Measurements from ENCODE around the gene SPACA4. TPM values are rescaled to one million over a fixed set of nuclear protein-coding genes. Genes with fewer than 3 reads are reported as not detected.

Gene SPACA4
- total RNA-seq, 2 donors from 2014 or later: not detected

DNA sequence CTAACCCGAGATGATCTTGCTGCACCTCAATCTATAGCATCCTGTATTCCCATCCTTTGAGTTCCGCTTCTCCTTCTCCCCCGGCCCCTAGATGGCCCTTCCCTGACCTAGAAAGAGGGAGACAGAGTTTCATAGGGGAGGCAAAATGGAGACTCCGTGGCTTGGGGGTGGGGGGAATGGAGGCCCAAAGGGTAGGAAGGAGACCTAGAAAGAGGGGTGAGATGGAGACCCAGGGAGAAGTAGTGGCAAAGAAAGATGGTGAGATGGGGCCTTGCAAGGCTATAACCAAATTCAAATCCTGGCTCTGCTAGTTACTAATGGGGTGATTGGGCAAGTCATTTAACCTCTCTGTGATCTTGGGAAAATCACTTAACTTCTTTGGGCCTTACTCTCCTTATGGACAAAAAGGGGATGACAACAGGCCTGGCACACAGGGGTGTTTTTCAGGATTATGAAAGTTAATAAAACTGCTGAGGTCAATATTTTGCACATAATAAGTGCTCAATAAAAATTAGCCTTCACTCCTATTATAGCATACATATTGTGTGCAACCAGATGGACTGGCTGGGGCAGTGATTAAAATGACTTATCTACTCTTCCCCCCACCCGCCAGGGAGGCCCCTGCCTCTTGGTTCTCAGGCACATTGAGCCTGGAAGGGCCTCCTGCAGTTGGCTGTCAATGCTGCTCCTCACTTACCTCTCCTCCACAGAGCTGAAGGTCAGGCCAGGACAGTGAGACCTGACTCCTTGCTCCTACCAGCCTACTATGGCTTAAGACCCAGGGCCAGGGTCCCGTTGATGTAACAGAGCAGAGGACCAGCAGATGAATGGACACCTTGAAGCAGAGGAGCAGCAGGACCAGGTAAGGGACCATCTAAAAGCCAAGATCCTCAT, 13.4 kb downstream of the SPACA4 start:
- peak overlapping the region; percentile 100 for H3K27ac Mint-ChIP-seq
- ATAC-seq (replicated peaks): no peak
- no peaks in the 10 kb centered on the region for H3K27me3 Mint-ChIP-seq
- H3K9me3 Mint-ChIP-seq: no peaks in the 10 kb centered on the region
- peak overlapping the region; percentile 99 for H3K4me3 Mint-ChIP-seq
- H3K4me1 Mint-ChIP-seq: peaks cover 16% of the 10 kb centered on the region
- H3K36me3 Mint-ChIP-seq (ENCODE audit: low read depth): peaks cover 87% of the 10 kb centered on the region

DNA sequence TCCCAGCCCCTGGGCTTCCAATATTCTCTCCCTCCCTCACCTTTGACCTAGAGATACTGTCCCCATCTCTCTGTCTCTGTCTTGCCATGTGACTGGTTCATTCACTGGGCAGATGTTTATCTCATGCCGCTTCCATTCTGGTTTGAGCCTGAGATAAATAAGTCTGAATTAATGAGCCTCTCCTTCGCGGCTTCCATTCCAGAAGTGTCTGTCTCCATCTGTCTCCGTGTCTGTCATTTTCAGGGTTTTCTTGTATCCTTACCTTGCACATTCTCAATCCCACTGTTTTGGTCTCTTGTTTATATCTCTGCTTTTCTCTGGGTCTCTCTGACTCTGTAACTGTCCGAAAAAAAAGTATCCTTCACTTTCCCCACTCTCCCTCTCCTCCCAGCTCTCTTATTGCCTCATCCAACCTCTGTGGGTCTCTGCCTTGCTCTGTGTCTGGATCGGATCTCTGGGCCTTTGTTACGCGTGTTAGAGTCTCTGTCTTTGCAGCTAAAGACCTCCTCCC, 17.1 kb downstream of the SPACA4 start:
- no peaks in the 10 kb centered on the region for H3K27me3 Mint-ChIP-seq
- peak overlapping the region; percentile 83 for H3K4me3 Mint-ChIP-seq
- peaks cover 60% of the 10 kb centered on the region for H3K36me3 Mint-ChIP-seq (ENCODE audit: low read depth)
- ATAC-seq (replicated peaks): no peak
- H3K4me1 Mint-ChIP-seq: peaks cover 16% of the 10 kb centered on the region
- peak overlapping the region; percentile 92 for H3K27ac Mint-ChIP-seq
- H3K9me3 Mint-ChIP-seq: no peaks in the 10 kb centered on the region

DNA sequence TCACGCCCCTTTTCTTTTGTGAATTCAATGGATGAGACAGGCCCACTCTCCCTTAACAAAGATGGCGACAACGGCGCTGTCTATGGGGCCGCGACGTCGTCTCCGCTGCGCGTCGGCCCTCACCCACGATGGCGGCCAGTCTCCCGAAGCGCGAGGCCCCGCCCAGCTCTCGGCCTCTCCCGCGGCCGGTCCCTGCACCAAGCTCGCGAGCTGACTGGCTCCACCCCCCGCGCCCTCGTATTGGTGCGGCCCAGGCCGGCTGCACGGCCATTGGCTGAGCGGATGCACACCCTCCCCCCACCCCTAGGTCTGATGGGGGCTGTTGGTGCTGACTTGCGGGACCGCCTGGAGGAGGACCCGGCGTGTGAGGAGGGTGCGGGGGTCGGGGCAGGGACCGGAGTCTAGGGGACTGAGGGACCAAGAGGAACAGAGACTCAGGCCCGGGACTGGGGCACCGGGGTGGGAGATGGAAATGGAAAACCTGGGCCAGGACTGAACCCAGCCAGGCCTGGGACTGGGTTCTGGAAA, 17.6 kb downstream of the SPACA4 start:
- Mint-ChIP-seq H3K27me3 (no peaks in the 10 kb centered on the region), H3K27ac (peak overlapping the region; percentile 92), H3K4me1 (peaks cover 16% of the 10 kb centered on the region), H3K4me3 (peak overlapping the region; percentile 83), H3K9me3 (no peaks in the 10 kb centered on the region), H3K36me3 (ENCODE audit: low read depth) (peaks cover 59% of the 10 kb centered on the region)
- ATAC-seq (replicated peaks): peak; percentile 88

DNA sequence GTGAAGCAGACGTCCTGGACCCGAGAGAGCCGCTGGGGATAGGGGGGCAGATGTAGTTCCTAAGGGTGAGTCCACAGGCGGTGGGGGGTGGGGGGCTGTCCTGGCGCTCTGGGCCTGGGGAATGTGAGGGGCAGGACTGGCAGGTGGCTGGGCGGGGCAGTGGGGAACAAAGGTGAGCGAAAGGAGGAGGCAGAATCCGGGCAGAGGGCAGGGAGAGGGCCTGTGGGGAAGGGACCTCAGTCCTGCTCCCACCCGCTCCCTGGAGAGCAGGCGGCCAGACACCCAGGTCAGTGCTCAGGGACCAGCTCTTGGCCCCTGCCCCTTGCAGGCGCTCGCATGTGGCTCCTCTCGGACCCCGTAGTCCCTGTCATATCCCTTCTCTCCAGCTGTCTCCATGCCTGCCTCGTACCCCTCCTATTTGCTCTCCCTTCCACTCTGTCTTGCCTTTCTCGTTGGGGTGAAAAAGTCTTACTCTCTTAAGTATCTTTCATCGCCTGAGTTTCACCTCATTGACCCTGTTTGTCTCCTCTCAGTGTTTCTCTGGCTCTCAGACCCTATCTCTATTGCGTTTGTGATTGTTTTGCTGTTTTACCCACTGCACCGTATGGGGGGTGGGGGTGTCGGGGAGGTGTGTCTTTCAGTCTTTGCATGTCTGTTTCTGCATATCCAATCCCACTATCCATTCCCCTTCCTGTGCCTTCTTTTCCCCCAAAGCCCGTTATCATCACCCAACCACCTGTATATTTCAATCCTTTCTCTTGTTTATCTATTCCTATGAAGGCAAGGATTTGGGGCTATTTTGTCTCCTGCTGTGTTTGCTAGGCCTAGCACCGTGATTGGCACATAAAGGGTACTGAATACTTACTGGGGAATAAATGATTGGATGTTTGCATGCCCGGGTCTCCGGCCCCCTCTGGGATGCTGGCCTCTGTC, 18.5 kb downstream of the SPACA4 start:
- peaks cover 50% of the 10 kb centered on the region for H3K36me3 Mint-ChIP-seq (ENCODE audit: low read depth)
- no peak for ATAC-seq (replicated peaks)
- H3K4me1 Mint-ChIP-seq: peaks cover 11% of the 10 kb centered on the region
- H3K27ac Mint-ChIP-seq: peak overlapping the region; percentile 1
- H3K4me3 Mint-ChIP-seq: peak overlapping the region; percentile 83
- no peaks in the 10 kb centered on the region for H3K27me3 Mint-ChIP-seq
- no peaks in the 10 kb centered on the region for H3K9me3 Mint-ChIP-seq

DNA sequence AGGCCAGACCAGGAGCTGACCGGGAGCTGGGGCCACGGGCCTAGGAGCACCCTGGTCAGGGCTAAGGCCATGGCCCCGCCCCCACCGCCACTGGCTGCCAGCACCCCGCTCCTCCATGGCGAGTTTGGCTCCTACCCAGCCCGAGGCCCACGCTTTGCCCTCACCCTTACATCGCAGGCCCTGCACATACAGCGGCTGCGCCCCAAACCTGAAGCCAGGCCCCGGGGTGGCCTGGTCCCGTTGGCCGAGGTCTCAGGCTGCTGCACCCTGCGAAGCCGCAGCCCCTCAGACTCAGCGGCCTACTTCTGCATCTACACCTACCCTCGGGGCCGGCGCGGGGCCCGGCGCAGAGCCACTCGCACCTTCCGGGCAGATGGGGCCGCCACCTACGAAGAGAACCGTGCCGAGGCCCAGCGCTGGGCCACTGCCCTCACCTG, 19.4 kb downstream of the SPACA4 start:
- no peaks in the 10 kb centered on the region for H3K27me3 Mint-ChIP-seq
- no peak for ATAC-seq (replicated peaks)
- H3K4me3 Mint-ChIP-seq: no peak overlapping the region
- H3K27ac Mint-ChIP-seq: no peak overlapping the region
- H3K4me1 Mint-ChIP-seq: peaks cover 11% of the 10 kb centered on the region
- no peaks in the 10 kb centered on the region for H3K9me3 Mint-ChIP-seq
- H3K36me3 Mint-ChIP-seq (ENCODE audit: low read depth): peaks cover 52% of the 10 kb centered on the region

DNA sequence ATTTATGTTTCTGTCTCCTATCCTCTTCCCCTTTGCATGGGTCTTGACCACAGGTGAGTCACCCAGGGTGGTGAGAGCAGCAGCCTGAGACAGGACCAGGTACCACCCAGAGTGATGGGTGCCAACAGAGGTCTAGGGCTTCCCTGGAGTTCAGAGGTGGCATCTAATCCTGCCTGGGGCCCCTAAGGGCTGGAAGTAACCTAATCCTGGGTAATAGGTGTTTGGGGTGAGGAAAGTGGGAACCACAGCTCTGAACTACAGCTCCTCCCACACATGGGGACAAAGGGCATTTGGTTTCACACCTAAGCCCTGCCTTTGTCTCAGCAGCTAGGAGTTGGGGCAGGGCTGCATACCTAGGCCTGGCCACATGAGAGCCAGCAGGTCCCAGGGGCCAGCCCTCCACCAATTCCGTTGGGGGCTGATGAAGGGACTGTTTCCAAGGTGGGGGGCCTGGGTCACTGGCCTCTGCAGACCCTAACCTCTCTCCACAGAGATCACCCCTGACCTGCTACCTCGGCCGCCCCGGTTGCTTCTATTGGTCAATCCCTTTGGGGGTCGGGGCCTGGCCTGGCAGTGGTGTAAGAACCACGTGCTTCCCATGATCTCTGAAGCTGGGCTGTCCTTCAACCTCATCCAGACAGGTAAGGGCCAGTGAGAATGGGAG, 20.8 kb downstream of the SPACA4 start:
- Mint-ChIP-seq H3K4me3 (no peak overlapping the region), H3K36me3 (ENCODE audit: low read depth) (peaks cover 39% of the 10 kb centered on the region), H3K27me3 (no peaks in the 10 kb centered on the region), H3K4me1 (peaks cover 11% of the 10 kb centered on the region), H3K9me3 (no peaks in the 10 kb centered on the region), H3K27ac (no peak overlapping the region)
- peak; percentile 37 for ATAC-seq (replicated peaks)

DNA sequence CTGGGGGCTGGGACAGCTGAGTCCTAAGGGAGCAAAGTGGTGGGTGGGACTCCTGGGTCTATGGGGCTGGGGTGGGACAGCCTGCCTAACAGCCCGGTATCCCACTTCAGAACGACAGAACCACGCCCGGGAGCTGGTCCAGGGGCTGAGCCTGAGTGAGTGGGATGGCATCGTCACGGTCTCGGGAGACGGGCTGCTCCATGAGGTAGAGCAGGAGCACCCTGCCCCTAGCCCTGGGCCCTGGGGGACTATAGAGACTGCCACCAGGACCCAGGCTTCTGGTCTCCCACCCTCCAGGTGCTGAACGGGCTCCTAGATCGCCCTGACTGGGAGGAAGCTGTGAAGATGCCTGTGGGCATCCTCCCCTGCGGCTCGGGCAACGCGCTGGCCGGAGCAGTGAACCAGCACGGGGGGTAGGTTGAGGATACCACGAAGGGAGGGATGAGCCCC, 21.3 kb downstream of the SPACA4 start:
- ATAC-seq (replicated peaks): no peak

DNA sequence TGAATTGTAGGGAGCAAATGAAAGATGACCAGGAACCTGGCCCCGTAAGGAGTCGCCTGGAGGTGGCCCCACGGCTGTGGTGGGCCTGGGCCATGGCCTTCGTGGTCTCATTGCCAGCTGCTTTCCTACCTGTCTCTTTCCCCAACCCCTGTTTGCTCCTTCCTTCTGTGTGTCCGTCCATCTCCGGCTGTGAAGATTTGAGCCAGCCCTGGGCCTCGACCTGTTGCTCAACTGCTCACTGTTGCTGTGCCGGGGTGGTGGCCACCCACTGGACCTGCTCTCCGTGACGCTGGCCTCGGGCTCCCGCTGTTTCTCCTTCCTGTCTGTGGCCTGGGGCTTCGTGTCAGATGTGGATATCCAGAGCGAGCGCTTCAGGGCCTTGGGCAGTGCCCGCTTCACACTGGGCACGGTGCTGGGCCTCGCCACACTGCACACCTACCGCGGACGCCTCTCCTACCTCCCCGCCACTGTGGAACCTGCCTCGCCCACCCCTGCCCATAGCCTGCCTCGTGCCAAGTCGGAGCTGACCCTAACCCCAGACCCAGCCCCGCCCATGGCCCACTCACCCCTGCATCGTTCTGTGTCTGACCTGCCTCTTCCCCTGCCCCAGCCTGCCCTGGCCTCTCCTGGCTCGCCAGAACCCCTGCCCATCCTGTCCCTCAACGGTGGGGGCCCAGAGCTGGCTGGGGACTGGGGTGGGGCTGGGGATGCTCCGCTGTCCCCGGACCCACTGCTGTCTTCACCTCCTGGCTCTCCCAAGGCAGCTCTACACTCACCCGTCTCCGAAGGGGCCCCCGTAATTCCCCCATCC, 22.1 kb downstream of the SPACA4 start:
- no peaks in the 10 kb centered on the region for H3K27me3 Mint-ChIP-seq
- H3K36me3 Mint-ChIP-seq (ENCODE audit: low read depth): peaks cover 28% of the 10 kb centered on the region
- no peaks in the 10 kb centered on the region for H3K9me3 Mint-ChIP-seq
- no peak overlapping the region for H3K4me3 Mint-ChIP-seq
- peaks cover 5% of the 10 kb centered on the region for H3K4me1 Mint-ChIP-seq
- no peak overlapping the region for H3K27ac Mint-ChIP-seq
- no peak for ATAC-seq (replicated peaks)

More for the DNA sequence above, 21.3 kb downstream of the SPACA4 start:
- Mint-ChIP-seq H3K27ac (no peak overlapping the region), H3K9me3 (no peaks in the 10 kb centered on the region), H3K36me3 (ENCODE audit: low read depth) (peaks cover 35% of the 10 kb centered on the region), H3K4me3 (no peak overlapping the region), H3K27me3 (no peaks in the 10 kb centered on the region), H3K4me1 (peaks cover 11% of the 10 kb centered on the region)

DNA sequence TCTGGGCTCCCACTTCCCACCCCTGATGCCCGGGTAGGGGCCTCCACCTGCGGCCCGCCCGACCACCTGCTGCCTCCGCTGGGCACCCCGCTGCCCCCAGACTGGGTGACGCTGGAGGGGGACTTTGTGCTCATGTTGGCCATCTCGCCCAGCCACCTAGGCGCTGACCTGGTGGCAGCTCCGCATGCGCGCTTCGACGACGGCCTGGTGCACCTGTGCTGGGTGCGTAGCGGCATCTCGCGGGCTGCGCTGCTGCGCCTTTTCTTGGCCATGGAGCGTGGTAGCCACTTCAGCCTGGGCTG, 22.7 kb downstream of the SPACA4 start:
- ATAC-seq (replicated peaks): no peak
- Mint-ChIP-seq H3K36me3 (ENCODE audit: low read depth) (peaks cover 22% of the 10 kb centered on the region), H3K4me3 (no peak overlapping the region), H3K9me3 (no peaks in the 10 kb centered on the region), H3K4me1 (peaks cover 2% of the 10 kb centered on the region), H3K27me3 (no peaks in the 10 kb centered on the region), H3K27ac (no peak overlapping the region)

DNA sequence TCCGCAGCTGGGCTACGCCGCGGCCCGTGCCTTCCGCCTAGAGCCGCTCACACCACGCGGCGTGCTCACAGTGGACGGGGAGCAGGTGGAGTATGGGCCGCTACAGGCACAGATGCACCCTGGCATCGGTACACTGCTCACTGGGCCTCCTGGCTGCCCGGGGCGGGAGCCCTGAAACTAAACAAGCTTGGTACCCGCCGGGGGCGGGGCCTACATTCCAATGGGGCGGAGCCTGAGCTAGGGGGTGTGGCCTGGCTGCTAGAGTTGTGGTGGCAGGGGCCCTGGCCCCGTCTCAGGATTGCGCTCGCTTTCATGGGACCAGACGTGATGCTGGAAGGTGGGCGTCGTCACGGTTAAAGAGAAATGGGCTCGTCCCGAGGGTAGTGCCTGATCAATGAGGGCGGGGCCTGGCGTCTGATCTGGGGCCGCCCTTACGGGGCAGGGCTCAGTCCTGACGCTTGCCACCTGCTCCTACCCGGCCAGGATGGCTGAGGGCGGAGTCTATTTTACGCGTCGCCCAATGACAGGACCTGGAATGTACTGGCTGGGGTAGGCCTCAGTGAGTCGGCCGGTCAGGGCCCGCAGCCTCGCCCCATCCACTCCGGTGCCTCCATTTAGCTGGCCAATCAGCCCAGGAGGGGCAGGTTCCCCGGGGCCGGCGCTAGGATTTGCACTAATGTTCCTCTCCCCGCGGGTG, 23.2 kb downstream of the SPACA4 start:
- Mint-ChIP-seq H3K27me3 (no peaks in the 10 kb centered on the region), H3K4me3 (no peak overlapping the region), H3K4me1 (peaks cover 7% of the 10 kb centered on the region), H3K36me3 (ENCODE audit: low read depth) (peaks cover 21% of the 10 kb centered on the region), H3K9me3 (no peaks in the 10 kb centered on the region), H3K27ac (no peak overlapping the region)
- no peak for ATAC-seq (replicated peaks)

DNA sequence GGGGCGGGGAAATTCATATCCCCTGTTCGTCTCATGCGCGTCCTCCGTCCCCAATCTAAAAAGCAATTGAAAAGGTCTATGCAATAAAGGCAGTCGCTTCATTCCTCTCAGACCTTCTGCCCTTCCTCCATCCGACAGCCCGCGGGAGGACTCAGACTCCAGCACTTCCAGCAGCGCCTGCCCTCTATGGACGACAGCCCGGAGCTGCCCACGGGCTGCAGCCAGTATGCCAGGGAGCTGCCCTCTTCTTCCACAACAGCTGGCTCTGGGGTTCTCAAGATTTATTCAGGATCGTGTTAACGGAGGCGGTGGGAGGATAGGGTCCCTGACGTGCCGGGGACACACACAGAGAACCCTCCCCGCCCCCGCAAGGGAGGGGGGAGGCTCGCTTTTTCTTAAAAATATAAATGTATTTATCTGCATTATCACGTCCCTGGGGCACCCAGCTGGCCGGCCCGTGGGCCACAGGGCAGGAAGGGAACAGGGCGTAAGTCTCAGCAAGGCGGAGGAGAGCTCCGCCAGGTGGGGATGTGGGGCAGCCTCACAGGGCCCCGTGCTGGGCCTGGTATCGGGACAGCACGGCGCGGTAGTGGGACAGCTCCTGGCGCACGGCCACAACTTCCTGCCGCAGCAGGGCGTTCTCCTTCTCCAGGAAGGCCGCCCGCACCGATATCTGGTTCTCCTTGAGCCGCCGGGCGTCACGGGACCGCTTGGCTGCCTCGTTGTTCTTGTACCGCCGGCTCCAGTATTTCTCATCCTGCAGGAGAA, 23.9 kb downstream of the SPACA4 start:
- Mint-ChIP-seq H3K27me3 (no peaks in the 10 kb centered on the region), H3K9me3 (no peaks in the 10 kb centered on the region), H3K4me3 (no peak overlapping the region), H3K4me1 (peaks cover 10% of the 10 kb centered on the region), H3K27ac (peak overlapping the region; percentile 17), H3K36me3 (ENCODE audit: low read depth) (peaks cover 21% of the 10 kb centered on the region)
- no peak for ATAC-seq (replicated peaks)

DNA sequence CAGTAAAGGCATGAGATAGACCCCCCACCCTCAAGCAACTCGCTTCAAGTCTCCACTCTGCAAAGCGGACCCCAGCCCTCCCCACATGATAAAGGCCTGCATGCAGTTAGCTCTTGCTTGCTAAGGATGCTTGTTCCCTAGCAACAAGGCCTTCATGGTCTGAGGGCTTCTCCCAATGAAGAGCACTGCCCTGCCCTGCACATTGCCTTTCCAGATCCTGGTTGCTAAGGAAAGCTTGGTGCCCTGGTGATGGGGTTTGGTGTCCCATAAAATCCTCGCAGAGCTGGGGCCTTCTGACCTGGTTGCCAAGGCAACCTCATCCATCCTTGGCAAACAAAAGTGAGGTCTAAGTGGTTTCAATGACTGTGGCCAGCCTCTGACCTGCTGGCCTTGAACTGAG, 24.7 kb downstream of the SPACA4 start:
- Mint-ChIP-seq H3K4me3 (no peak overlapping the region), H3K27ac (no peak overlapping the region), H3K27me3 (no peaks in the 10 kb centered on the region), H3K9me3 (no peaks in the 10 kb centered on the region), H3K4me1 (peaks cover 15% of the 10 kb centered on the region), H3K36me3 (ENCODE audit: low read depth) (peaks cover 17% of the 10 kb centered on the region)
- ATAC-seq (replicated peaks): no peak

All from activated T-helper 17 cell treated with anti-CD3 and anti-CD28 coated beads, Interleukin-2, amount 50 U/mL, for 72 hours (primary cell).